ENCODE data around the gene POLR1G.

POLR1G gene

GRCh38 chr19:45445139-45445538 lies 38.7 kb downstream of the POLR1G start:
- no peak for DNase-seq (ENCODE audit: low spot score)

- DNase-seq (ENCODE audit: low spot score) = peak; percentile 51
These were observed 39.9 kb downstream of the POLR1G start for GRCh38 chr19:45446295-45446694.

- no peak for DNase-seq (ENCODE audit: low spot score)
These were observed 40.5 kb downstream of the POLR1G start for GRCh38 chr19:45446944-45447343.

DNA sequence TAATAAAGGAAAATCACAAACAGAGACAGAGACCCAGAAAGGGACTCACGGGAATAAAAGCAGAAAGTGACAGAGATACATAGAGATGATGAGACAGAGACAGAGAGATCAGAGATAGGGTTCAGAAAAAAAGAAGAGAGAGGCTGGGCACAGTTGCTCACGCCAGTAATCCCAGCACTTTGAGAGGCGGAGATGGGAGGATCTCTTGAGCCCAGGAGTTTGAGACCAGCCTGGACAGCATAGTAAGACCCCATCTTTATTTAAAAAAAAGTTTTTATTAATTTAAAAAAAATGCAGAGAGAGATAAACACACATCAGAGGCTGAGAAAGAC lies 41.9 kb downstream of the POLR1G start:
- DNase-seq (ENCODE audit: low spot score) = no peak

- peak; percentile 32 for DNase-seq (ENCODE audit: low spot score)
These were observed 42.4 kb downstream of the POLR1G start for GRCh38 chr19:45448887-45449299.

GRCh38 chr19:45450012-45450333 lies 43.5 kb downstream of the POLR1G start:
- no peak for DNase-seq (ENCODE audit: low spot score)

DNA sequence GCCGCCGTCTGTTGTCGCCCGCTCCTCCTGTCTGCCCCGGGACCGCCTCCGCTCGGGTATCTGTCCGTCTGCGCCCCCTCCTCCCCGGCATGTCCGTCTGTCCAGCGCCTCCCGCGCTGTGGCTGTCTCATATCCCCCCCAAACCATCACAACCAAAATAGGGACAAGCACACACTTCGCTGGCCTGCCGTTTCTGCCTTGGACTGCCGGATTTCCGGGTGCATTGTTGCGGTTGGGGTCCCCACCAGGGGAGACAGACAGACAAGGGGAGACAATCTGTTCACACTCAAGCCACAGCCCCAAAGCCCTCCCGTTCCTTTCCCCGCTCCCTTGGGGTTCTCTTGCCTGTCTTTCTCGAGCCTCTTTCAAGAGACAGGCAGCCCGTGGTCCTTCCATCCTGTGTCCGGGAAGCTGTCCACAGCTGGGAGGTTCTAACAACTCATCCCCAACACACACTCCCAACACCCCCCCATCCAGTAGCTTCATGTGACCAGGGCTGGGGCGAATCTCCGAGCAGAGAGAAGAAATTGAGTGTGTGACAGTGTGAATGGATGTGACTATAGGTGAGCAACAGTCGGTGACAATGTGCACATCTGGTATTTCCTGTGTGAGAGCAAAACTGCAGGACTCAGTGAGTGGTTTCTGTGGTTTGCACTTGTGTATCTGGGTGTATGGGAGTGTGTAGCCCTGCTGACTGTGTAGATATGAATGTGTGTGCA lies 44.8 kb downstream of the POLR1G start:
- peak; percentile 85 for DNase-seq (ENCODE audit: low spot score)

GRCh38 chr19:45451850-45452387 lies 45.5 kb downstream of the POLR1G start:
- DNase-seq (ENCODE audit: low spot score) = no peak

- peak; percentile 100 for DNase-seq (ENCODE audit: low spot score)
These were observed 49.5 kb downstream of the POLR1G start for GRCh38 chr19:45455707-45456499.

DNA sequence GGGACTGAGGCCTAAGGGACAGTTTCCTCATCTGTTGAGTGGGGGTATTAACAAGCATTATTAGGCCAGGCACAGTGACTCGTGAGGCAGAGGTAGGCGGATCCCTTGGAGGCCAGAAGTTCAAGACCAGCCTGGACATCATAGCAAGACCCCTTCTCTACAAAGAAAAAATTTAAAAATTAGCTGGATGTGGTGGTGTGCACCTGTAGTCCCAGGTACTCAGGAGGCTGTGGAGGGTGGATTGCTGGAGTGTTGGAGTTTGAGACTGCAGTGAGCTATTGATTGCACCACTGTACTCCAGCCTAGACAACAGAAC lies 50.0 kb downstream of the POLR1G start:
- DNase-seq (ENCODE audit: low spot score) = no peak

GRCh38 chr19:45457776-45458175 lies 51.3 kb downstream of the POLR1G start:
- no peak for DNase-seq (ENCODE audit: low spot score)
